Mesothelial cell of epicardium (in vitro differentiated cells): ENCODE results near the gene PSMD9. TPM values are rescaled to one million over a fixed set of nuclear protein-coding genes. Genes with fewer than 3 reads are reported as not detected.

Experiments used
- DNase-seq, 2 experiments: peaks; one replicate each; pipeline ENCODE4 v3.0.0; 2021; ENCODE audit warnings: low spot score in 2 of 2; ENCODE audit not compliant: unreplicated experiment in 2 of 2
- H3K27ac Mint-ChIP-seq: 2 replicates; pipeline ENCODE4 v1.8.0; 2021; ENCODE audit warnings: mixed read lengths
- H3K27me3 Mint-ChIP-seq: 2 replicates; pipeline ENCODE4 v1.8.0; 2021; ENCODE audit warnings: low read depth, mixed read lengths
- H3K36me3 Mint-ChIP-seq: 2 replicates; pipeline ENCODE4 v1.8.0; 2021; ENCODE audit warnings: mixed read lengths
- H3K4me1 Mint-ChIP-seq: 2 replicates; pipeline ENCODE4 v1.8.0; 2021; ENCODE audit warnings: mixed read lengths
- H3K4me3 Mint-ChIP-seq: 2 replicates; pipeline ENCODE4 v1.8.0; 2021; ENCODE audit warnings: mild to moderate bottlenecking, moderate library complexity, mixed read lengths
- H3K9me3 Mint-ChIP-seq: 2 replicates; pipeline ENCODE4 v1.8.0; 2021; ENCODE audit warnings: mixed read lengths
- CTCF ChIP-seq: fragments of 200-600 bp; sonication (generic); IDR thresholded peaks from one replicate; pipeline ENCODE4 v1.5.0; 2021; ENCODE audit warnings: antibody characterized with exemption; ENCODE audit not compliant: unreplicated experiment
- total RNA-seq: library from RNA; stranded (reverse); gene quantifications from 3 replicates; pipeline ENCODE4 v1.2.1, GENCODE V29; 2021

PSMD9 gene
- total RNA-seq, 1 donor from 2014 or later: 34.1 TPM

- Mint-ChIP-seq H3K27ac (no peak overlapping the region), H3K9me3 (peaks cover 4% of the 10 kb centered on the region), H3K4me1 (no peaks in the 10 kb centered on the region), H3K4me3 (no peak overlapping the region), H3K27me3 (no peaks in the 10 kb centered on the region), H3K36me3 (peaks cover 13% of the 10 kb centered on the region)
- TF ChIP-seq CTCF: no peak
- no peak for DNase-seq
These were observed 49.1 kb downstream of the PSMD9 start for GRCh38 chr12:121937654-121938053.

DNA sequence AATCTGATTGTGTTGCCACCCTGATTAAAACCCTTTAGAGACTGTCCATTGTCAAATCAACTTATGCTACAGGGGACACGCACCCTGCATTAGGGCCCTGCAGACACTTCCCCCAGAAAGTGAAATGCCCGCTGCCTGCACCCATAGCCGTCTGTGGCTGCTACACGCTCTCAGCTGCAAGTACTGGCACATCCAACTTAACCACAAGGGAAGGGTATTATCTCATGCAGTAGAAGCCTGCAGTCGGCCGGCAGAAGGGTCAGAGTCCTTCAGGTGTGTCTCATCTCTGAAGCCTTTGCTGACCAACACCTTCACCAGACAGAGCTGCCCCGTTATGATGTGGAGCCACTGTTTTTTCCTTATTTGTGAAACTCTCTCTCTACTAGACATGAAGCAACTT lies 50.6 kb downstream of the PSMD9 start:
- no peaks in the 10 kb centered on the region for H3K4me1 Mint-ChIP-seq
- no peak for TF ChIP-seq CTCF
- H3K36me3 Mint-ChIP-seq: peaks cover 14% of the 10 kb centered on the region
- H3K4me3 Mint-ChIP-seq: no peak overlapping the region
- DNase-seq: no peak
- peaks cover 4% of the 10 kb centered on the region for H3K9me3 Mint-ChIP-seq
- H3K27me3 Mint-ChIP-seq: no peaks in the 10 kb centered on the region
- H3K27ac Mint-ChIP-seq: no peak overlapping the region

DNA sequence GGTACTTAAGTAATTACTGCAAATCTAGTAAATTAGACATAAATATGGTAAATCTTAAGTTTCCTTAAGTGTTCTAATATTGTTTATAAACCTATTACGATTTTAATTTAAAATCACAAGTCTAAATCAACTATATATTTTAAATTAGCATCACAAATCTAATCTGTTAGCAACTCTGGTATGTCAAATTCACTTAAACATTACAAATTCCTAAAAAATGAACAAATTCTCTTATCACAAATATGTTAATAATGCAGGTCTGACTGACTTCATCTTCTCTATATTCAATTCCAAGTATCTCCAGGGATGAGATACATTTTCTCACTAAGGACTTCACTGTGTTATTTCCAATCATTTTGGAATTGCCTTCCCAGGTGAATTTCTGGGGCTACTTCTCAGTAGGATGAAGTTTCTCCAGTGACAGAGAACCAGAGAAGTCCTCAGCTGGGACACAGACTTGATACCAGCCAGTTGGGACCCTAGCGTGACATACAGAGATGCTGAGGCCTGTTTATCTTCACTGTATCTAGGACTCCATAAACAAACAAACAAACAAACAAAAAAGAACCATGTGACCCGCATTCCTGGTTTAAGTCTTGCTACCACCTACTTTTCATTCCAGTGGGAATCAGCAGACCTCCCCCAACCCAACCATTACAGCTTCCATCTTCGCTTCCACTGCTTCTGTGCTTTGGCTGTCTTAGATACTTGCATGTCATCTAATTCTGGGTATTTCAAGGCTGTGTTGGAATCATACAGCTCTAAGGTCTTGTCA lies 51.6 kb downstream of the PSMD9 start:
- H3K4me3 Mint-ChIP-seq: no peak overlapping the region
- H3K36me3 Mint-ChIP-seq: peaks cover 20% of the 10 kb centered on the region
- no peak overlapping the region for H3K27ac Mint-ChIP-seq
- TF ChIP-seq CTCF: no peak
- DNase-seq: no peak
- H3K27me3 Mint-ChIP-seq: no peaks in the 10 kb centered on the region
- peaks cover 4% of the 10 kb centered on the region for H3K9me3 Mint-ChIP-seq
- H3K4me1 Mint-ChIP-seq: no peaks in the 10 kb centered on the region

DNA sequence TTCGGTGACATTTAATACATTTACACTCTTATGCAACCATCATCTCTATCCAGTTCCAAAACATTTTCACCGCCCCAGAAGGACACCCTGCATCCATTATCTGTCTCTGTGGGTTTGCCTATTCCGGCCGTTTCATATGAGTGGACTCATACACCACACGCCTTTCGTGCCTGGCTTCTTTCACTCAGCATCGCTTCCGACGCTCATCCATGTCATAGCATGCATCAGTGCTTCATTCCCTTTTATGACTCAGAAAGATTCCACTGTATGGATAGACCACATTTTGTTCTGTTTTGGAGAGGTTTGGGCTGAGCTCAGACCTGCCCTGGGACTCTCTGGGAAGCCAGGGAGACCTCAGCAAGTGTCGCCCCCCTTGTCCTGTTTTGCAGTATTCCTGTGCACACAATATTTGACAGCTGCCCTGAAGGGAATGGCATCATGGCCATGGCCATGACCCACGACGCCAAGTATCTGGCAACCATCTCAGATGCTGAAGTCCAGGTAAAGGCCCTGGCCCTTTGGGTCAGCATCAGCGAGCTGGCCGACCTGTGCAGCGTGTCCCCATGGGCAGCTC lies 53.6 kb downstream of the PSMD9 start:
- no peak overlapping the region for H3K4me3 Mint-ChIP-seq
- peaks cover 23% of the 10 kb centered on the region for H3K36me3 Mint-ChIP-seq
- no peak for TF ChIP-seq CTCF
- no peaks in the 10 kb centered on the region for H3K4me1 Mint-ChIP-seq
- no peaks in the 10 kb centered on the region for H3K27me3 Mint-ChIP-seq
- peaks cover 14% of the 10 kb centered on the region for H3K9me3 Mint-ChIP-seq
- H3K27ac Mint-ChIP-seq: no peak overlapping the region
- DNase-seq: no peak

- TF ChIP-seq CTCF: no peak
- no peak overlapping the region for H3K4me3 Mint-ChIP-seq
- H3K27me3 Mint-ChIP-seq: no peaks in the 10 kb centered on the region
These were observed 55.3 kb downstream of the PSMD9 start for GRCh38 chr12:121943926-121944325.

More at GRCh38 chr12:121943926-121944325, 55.3 kb downstream of the PSMD9 start:
- Mint-ChIP-seq H3K27ac (no peak overlapping the region), H3K36me3 (peaks cover 20% of the 10 kb centered on the region), H3K4me1 (peaks cover 4% of the 10 kb centered on the region), H3K9me3 (peaks cover 16% of the 10 kb centered on the region)
- DNase-seq: no peak
